PC-3 (cell line): Measurements from ENCODE around the gene ZNF385C.

Source experiments
- CTCF ChIP-seq: fragments of 300-600 bp; sonication (generic); conservative IDR thresholded peaks from 2 replicates; pipeline ENCODE4 v1.5.1; 2017; ENCODE audit warnings: antibody characterized with exemption, low read depth, mild to moderate bottlenecking, low read length
- EZH2 ChIP-seq: fragments of 300-600 bp; sonication (generic); IDR thresholded peaks from one replicate; pipeline ENCODE4 v1.6.1; 2017; ENCODE audit warnings: antibody characterized with exemption, mild to moderate bottlenecking, low read length; ENCODE audit not compliant: unreplicated experiment

- no peak for TF ChIP-seq EZH2
- no peak for TF ChIP-seq CTCF
Observed at GRCh38 chr17:41996855-41997164, 101.5 kb downstream of the ZNF385C start.
